NCI-H524 treated with DMSO at 0.1 percent for 48 hours (cell line): ENCODE results near the gene OR13H1.
"Not testable (repeated sequence)": the region's sequence is repeated elsewhere in the genome, so short reads cannot be mapped to it uniquely, and the experiment has no call there.

Experiments
- DNase-seq: peaks from one replicate; lab custom pipeline; 2025; lab: John Stamatoyannopoulos, UW

OR13H1 gene

DNA sequence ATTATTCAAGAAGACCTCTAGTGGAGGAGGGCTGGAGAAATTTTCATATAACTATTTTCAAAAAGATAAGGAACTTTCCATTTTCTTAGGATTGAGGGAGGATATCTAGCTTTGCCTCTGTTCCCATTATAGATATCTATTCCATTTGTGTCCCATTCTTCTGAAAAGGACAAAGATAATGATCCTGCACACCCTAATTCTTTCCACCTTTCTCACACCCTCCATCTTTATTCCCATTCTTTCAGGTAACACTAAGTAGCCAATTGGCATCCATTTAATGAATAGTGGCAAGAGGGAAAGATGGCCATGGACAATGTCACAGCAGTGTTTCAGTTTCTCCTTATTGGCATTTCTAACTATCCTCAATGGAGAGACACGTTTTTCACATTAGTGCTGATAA, at the start of gene OR13H1:
Gene OR13H1, plus strand, starts transcription at position 301 of the 400 bp plus-strand sequence. Its CDS starts 0 bp downstream, at position 301.
- DNase-seq: no peak

DNA sequence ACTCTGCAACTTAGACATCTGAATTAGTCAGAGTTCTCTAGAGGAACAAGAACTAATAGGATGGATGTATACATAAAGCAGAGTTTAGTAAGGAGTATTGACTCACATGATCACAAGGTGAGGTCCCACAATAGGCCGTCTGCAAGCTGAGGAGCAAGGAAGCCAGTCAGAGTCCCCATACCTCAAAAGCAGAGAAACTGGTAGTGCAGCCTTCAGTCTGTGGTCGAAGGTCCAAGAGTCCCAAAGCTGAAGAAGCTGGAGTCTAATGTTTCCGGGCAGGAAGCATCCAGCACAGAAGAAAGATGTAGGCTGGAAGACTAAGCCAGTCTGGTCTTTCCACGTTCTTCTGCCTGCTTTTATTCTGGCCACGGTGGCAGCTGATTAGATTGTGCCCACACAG, 42.3 kb upstream of the OR13H1 start:
- not testable (repeated sequence) for DNase-seq

GRCh38 chrX:131513159-131513914, 30.5 kb upstream of the OR13H1 start:
- DNase-seq: no peak

DNA sequence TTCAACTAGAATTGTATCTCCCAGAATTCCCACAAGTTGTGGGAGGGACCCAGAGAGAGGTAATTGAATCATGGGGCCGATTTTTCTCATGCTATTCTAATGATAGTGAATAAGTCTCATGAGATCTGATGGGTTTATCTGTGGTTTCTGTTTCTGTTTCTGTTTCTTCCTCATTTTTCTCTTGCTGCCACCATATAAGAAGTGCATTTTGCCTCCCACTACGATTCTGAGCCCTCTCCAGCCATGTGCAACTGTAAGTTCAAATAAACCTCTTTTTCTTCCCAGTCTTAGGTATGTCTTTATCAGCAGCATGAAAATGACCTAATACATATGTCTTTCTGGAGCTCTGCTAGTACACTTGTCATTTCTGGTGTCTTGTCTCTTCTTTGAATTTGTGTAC, 22.1 kb upstream of the OR13H1 start:
- no peak for DNase-seq

DNA sequence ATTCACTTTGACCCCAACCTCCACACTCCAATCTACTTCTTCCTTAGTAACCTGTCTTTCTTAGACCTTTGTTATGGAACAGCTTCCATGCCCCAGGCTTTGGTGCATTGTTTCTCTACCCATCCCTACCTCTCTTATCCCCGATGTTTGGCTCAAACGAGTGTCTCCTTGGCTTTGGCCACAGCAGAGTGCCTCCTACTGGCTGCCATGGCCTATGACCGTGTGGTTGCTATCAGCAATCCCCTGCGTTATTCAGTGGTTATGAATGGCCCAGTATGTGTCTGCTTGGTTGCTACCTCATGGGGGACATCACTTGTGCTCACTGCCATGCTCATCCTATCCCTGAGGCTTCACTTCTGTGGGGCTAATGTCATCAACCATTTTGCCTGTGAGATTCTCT, 344 bp downstream of the OR13H1 start:
- no peak for DNase-seq

DNA sequence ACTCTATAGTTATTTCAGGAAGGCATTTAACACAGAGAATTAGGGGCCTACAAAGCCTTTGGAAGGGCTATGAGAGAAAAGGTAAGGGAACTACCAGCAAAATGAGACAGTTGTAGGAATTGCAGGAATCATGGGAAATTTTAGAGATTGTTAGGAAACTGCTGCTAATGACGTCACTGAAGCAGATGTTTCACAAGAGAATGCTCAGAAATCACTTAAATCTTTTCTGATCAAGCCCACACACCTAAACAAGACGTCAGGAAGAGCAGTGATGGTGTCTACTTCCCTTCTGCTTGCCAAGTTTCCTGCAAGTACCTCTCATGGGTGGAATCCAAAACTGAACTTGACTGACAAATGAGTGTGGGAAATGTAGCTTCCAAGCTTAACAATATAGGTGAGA, 5.1 kb downstream of the OR13H1 start:
- no peak for DNase-seq

GRCh38 chrX:131552453-131552852, 8.6 kb downstream of the OR13H1 start:
- not testable (repeated sequence) for DNase-seq

DNA sequence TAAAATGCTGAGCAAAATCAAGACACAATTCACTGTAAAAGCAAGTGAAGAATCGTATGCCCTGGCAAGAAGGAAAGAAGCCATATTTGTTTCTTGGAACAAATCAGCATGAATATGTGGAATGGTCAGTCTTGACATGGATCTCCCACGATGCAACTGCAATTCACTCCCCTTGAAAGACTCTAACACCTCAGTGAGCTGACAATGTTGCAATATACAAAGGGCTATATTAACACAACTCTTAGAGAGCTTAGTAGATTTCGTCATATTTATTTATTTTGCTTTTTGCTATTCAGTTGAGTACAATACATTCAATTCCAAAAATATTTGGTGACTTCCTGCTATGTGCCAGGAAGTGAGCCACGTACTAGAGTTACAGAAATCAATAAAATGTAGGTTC, 14.7 kb downstream of the OR13H1 start:
- DNase-seq: no peak

DNA sequence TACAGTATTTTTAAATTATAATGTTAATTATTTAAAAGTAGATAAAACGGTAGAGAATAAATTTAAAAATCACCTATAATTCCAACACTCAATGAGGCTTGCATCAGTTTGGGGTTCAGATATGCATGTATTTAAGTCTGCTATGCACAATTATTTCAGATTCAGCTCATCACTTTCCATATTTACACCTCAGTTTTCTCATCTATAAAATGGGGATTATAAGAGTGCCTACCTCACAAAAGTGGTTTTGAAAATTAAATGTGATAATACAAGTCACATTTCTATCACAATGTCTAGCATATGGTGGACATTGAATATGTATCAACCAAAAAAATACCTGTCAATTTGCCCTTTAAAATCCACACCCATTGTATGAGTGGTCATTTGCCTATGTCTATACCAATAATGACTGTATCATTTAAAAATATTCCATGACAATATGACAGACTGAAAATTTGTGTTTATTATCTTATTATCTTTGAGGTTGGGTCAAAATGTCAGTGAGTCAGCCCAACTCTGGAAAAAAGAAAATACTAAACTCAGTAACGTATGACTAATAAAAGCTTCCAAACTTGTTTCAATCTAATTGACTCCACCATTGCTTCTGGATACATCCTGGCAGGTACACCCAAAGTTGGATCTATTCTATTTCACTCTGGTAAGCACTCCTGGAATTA, 20.8 kb downstream of the OR13H1 start:
- no peak for DNase-seq

DNA sequence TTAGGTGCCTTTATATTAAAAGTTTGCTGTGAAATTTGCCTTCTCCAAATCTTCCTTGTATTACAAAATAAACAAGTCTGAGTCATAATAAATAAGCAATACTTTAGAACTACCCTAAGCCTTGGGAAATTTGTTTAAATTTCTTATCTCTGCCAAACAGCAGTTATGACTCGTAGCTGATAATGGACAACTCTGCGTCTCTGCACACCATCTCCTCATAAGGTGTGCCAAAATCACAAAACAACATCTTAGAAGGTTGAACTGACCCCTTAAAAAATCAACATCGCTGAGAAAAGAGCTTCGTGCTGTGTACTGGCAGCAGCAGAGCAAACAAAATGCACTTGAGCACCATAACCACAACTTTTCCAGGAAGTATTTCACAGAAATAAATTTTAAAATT, 22.0 kb downstream of the OR13H1 start:
- no peak for DNase-seq

DNA sequence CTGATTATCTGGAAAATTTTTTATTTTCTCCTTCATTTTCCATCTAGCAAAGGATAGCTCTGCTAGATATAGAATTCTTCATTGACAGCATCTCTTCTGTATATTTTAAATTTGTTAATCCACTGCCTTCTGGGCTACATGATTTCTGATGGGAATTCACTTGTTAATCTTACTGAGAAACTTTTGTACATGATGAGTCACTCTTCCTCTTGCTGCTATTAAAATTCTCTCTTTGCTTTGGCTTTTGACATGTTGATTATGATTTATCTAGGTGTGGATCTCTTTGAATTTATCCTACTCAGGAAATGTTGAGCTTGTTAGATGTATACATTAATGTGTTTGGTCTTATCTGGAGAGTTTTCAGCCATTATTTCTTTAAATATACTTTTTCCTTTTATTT, 27.5 kb downstream of the OR13H1 start:
- DNase-seq: no peak

- DNase-seq: no peak
These were observed 28.6 kb downstream of the OR13H1 start for GRCh38 chrX:131572372-131573014.

GRCh38 chrX:131577413-131577812, 33.5 kb downstream of the OR13H1 start:
- no peak for DNase-seq

DNA sequence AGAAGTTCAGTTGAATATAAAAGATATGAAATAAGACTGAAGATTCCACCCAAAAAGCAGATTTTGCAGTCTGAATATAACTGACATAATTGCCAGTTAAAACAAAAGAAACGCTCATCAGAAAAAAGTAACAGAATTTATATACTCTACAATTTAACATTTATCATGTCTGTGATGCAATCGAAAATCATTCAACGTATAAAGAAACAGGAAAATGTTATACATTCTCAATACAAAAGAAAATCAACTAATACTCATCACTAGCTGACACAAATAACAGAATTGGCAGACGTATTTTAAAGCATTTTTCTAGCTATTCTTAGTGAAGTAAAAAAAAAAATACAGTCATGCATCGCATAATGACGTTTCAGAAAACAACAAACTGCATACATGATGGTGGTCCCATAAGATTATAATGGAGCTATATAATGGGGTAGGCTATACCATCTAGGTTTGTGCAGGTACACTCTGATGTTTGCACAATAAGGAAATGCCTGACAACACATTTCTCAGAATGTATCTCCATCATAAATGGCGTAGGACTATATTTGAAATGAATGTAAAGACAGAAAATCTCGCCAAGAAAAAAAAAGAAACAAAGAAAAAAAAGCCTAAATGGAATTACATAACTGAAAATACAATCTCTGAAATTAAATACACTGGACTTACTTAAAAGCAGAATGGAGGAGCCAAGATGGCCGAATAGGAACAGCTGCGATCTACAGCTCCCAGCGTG, 34.3 kb downstream of the OR13H1 start:
- no peak for DNase-seq

GRCh38 chrX:131578735-131579367, 35.0 kb downstream of the OR13H1 start:
- not testable (repeated sequence) for DNase-seq

DNA sequence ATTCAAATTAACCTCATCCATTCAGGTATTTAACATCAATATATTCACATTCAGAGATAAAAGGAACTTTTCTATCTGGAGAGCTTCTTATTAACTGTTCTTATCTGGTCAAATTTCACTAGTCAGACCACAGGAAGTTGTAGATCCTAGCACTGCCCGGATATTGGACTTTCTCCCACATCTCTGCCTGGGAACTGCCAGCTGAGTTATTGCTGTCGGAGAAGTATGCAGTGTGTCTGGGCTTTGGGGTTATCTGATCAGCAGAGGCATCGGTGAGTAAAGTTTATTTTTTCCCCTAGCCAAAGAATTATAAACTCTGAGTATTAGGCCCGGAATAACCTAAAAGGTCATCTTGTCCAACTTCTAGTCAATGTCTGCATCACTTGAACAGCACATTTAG, 45.1 kb downstream of the OR13H1 start:
- DNase-seq: no peak
